Muscle of leg (tissue), 11 donors: ENCODE results near the gene LIN7C. TPM values are rescaled to one million over a fixed set of nuclear protein-coding genes. Genes with fewer than 3 reads are reported as not detected.
"Not testable (repeated sequence)": the region's sequence is repeated elsewhere in the genome, so short reads cannot be mapped to it uniquely, and the experiment has no call there.

ENCODE experiments used
- DNase-seq: peaks from one replicate; pipeline ENCODE4 v3.0.0; 2013
- H3K27ac ChIP-seq: one replicate; pipeline ENCODE4 v1.5.1; 2013; ENCODE audit warnings: mild to moderate bottlenecking, low read length, control low read depth
- H3K27me3 ChIP-seq: one replicate; pipeline ENCODE4 v1.6.1; 2013; ENCODE audit warnings: low read length; ENCODE audit not compliant: control insufficient read depth, insufficient read depth
- H3K36me3 ChIP-seq: one replicate; pipeline ENCODE4 v1.6.1; 2013; ENCODE audit warnings: low read length; ENCODE audit not compliant: control insufficient read depth, insufficient read depth
- H3K4me1 ChIP-seq: one replicate; pipeline ENCODE4 v1.6.1; 2013; ENCODE audit warnings: low read length; ENCODE audit not compliant: control insufficient read depth, insufficient read depth
- H3K4me3 ChIP-seq: one replicate; pipeline ENCODE4 v1.5.1; 2013; ENCODE audit warnings: low read length, control low read depth
- H3K9me3 ChIP-seq: replicated peaks from 2 replicates; pipeline ENCODE4 v1.6.1; 2013; ENCODE audit warnings: low read depth, low read length; ENCODE audit not compliant: control insufficient read depth
- WGBS: methylation state at CpG from one replicate; pipeline ENCODE4 v1.1.5; 2013; ENCODE audit warnings: missing lambda C conversion rate; ENCODE audit not compliant: insufficient coverage; 5-methylcytosine and 5-hydroxymethylcytosine counted together
- polyA plus RNA-seq, 8 donors: library from polyadenylated mRNA; unstranded; fragments of 120-200 nt; gene quantifications; one replicate each; pipeline versions ENCODE4 v1.2.1 to v1.2.3, GENCODE V29; 2013; ENCODE audit warnings: inconsistent platforms in 1 of 8, low replicate concordance in 1 of 8; ENCODE audit not compliant: insufficient read length in 8 of 8, insufficient read depth in 1 of 8
- total RNA-seq: library from RNA; stranded (reverse); fragments of 120-200 nt; gene quantifications from one replicate; pipeline ENCODE4 v1.2.4, GENCODE V29; 2013

LIN7C gene
- total and polyA plus RNA-seq, 9 donors: 7.5 to 14.2 (median 11.6) TPM

DNA sequence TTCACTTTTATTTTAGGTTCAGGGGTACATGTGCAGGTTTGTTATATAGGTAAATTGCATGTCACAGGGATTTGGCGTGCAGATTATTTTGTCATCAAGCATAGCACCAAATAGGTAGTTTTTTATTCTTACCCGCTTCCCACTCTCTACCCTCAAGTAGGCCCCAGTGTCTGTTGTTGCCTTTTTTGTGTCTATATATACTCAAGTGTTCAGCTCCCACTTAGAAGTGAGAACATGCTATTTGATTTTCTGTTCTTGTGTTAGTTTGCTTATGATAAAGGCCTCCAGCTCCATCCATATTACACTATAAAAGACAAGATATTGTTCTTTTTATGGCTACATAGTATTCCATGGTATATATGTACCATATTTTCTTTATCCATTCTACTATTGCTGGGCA, 28.5 kb upstream of the LIN7C start:
- WGBS: no CpG with 5 or more reads among the region's 2 CpGs
- no peak overlapping the region for H3K27ac ChIP-seq
- H3K9me3 ChIP-seq: no peaks in the 10 kb centered on the region

DNA sequence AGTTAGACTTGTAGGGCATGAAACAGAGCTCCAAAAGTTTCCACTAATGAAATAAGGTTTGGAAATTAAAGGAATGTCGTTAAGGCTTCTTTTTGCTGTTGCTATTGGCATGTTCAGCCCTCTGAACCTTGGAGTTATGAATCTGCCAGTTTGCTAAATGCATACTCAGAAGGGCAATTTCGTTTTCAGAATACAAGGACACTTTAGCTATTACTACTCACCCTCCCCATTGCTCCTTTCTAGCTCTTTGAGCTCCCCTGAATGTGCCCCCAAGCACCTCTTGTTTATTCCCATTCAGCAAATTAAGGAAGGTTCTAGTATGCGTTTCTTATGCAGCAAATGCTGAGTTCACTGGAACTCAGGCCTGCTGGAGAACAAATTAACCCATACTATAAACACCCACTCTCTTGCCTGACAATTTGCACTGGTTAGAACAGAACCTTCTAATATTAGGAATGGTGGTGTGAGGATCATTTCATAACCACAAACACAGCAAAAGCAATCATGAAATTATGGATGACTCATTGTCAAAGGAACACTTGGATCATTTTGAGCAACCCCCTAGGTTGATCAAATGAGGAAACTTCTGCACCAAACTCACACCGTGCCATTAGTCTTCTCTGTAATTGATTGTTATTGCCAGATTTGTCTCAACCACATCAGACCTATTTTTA, 26.2 kb upstream of the LIN7C start:
- WGBS: no CpG with 5 or more reads among the region's 4 CpGs
- Histone ChIP-seq H3K4me3 (no peak overlapping the region), H3K9me3 (no peaks in the 10 kb centered on the region), H3K27me3 (no peaks in the 10 kb centered on the region), H3K36me3 (no peaks in the 10 kb centered on the region), H3K27ac (no peak overlapping the region), H3K4me1 (no peaks in the 10 kb centered on the region)
- DNase-seq: no peak

More for the DNA sequence above, 28.5 kb upstream of the LIN7C start:
- Histone ChIP-seq H3K27me3 (no peaks in the 10 kb centered on the region), H3K36me3 (no peaks in the 10 kb centered on the region), H3K4me3 (no peak overlapping the region), H3K4me1 (no peaks in the 10 kb centered on the region)
- DNase-seq: no peak

DNA sequence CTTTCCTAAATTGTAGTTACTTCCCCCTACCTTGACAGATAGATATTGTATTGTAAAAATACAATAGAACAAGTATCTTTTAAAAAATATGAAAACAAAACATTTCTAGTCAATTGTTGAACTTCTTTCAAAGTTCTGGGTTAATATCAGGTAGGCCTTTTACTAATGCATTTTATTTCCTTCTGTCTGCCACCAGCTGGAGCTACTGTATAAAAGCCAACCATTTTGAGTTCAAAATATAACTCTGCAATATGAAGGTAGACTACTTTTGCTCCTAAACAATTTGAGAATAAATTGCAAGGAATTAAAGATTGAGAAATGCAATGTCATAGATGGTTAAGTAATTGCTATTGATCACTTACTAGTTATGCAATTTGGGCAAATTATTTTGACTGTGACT, 22.1 kb upstream of the LIN7C start:
- Histone ChIP-seq H3K27me3 (no peaks in the 10 kb centered on the region), H3K36me3 (no peaks in the 10 kb centered on the region), H3K4me1 (no peaks in the 10 kb centered on the region), H3K9me3 (no peaks in the 10 kb centered on the region), H3K27ac (no peak overlapping the region), H3K4me3 (no peak overlapping the region)
- DNase-seq: no peak

DNA sequence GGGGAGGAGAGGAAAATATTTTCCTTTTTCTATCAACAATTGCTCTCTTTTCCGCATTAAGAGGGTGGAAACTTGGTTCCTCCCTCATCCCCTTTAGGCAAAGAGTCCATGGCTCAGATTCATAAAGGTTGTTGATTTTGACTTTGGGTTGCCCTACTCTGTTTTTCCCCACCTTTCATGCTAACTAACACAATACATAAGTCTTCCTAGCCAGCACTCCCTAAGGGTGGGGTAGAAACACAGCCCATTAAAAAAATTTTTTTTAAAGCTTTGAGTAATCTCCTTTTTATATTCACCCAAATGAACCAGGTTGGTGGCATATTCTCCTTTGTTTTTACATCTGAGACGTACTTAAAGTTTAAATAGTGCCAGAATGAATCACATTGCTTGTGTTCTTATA, 20.0 kb upstream of the LIN7C start:
- no peaks in the 10 kb centered on the region for H3K36me3 ChIP-seq
- H3K4me3 ChIP-seq: no peak overlapping the region
- no peak overlapping the region for H3K27ac ChIP-seq
- no peaks in the 10 kb centered on the region for H3K4me1 ChIP-seq
- no peak for DNase-seq
- WGBS: 71% methylated on average over 1 of the region's 2 CpGs
- no peaks in the 10 kb centered on the region for H3K27me3 ChIP-seq
- H3K9me3 ChIP-seq: no peaks in the 10 kb centered on the region

DNA sequence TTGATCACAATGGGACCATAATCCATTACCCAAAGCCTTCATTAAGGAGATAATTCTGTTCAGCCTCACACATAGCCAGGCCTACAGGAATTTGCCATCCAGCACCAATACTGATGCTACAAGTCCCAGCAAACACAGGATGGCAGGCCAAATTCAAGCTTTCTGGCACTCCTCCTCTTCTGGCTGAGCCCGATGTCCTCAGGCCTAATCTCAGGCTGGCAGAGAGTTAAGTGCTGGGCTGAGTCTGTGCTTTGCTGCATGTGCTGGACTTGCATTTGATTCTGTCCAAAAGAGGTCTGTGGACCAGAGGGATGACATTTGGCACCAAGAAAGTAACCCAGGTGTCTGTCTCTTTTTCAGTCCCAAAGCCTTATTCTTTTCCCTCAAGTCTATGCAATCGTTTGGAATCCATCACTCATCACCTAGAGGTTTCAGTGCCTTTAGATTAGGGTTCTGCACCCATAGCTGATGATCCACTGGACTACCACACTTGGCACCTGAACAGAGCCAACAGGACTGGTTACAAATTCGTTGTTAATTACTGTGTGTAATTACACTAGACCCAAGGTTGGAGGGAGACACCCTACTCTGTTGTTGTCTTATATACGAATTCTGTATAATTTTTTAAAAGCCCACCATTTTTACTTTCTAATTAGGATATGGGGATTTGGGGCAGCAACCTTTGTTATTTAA, 19.4 kb upstream of the LIN7C start:
- Histone ChIP-seq H3K9me3 (no peaks in the 10 kb centered on the region), H3K27me3 (no peaks in the 10 kb centered on the region), H3K4me3 (no peak overlapping the region), H3K4me1 (no peaks in the 10 kb centered on the region), H3K27ac (no peak overlapping the region), H3K36me3 (no peaks in the 10 kb centered on the region)
- no peak for DNase-seq
- 48% methylated on average over 2 of the region's 4 CpGs for WGBS

DNA sequence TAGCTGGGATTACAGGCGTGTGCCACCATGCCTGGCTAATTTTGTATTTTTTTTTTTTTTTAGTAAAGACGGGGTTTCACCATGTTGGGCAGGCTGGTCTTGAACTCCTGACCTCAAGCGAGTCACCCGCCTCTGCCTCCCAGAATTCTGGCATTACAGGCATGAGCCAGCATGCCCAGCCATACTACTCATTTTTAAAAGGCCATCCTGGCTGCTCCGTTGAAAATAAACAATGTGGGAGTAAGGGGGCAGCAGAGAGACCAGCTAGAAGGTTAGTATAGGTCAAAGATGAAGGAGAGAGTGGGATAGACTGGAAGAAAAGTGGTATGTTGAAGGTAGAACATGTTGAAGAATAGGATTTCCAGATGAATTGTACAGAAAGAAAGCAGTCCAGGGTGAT, 17.6 kb upstream of the LIN7C start:
- no peak for DNase-seq
- H3K36me3 ChIP-seq: no peaks in the 10 kb centered on the region
- no peak overlapping the region for H3K4me3 ChIP-seq
- H3K27me3 ChIP-seq: no peaks in the 10 kb centered on the region
- 67% methylated on average over 3 of the region's 5 CpGs for WGBS
- no peaks in the 10 kb centered on the region for H3K4me1 ChIP-seq
- no peak overlapping the region for H3K27ac ChIP-seq
- H3K9me3 ChIP-seq: no peaks in the 10 kb centered on the region

DNA sequence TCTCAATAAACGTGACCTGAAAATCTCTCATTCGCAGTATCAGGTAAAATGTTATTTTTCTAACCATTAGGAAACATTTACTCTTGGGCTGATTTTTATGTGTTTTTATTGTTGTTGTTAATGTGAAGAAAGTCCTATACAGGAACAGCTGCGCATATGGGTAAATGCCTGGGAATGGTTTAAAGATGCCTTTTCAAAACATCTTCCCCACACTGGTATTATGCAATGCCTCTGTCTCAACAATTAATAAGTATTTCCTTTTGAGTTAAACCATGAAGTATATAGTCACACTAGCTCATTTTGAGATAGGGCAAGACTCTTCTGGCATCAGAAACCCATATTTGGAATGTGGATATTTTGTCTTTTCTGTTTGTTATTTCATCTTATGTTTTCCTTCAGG, 13.7 kb upstream of the LIN7C start:
- no peak overlapping the region for H3K4me3 ChIP-seq
- no peaks in the 10 kb centered on the region for H3K27me3 ChIP-seq
- H3K4me1 ChIP-seq: no peaks in the 10 kb centered on the region
- H3K27ac ChIP-seq: no peak overlapping the region
- no peaks in the 10 kb centered on the region for H3K9me3 ChIP-seq
- no CpG with 5 or more reads among the region's 3 CpGs for WGBS
- no peak for DNase-seq
- no peaks in the 10 kb centered on the region for H3K36me3 ChIP-seq

DNA sequence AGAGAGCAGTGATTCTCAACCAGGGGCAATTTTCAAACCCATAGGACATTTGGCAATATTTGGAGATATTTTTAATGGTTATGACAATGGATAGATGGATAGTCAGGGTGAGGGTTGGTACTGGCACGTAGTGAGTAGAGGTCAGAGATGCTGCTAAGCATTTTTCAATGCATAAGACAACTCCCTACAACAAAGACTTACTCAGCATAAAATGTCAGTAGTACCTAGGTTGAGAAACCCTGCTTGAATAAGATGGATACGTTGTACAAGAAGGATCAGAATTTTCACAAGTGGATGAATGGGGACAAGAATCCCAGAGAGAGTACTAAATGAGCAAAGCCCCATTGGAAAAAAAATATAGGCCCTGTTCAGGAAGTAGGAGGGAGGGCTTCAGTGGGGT, 11.9 kb upstream of the LIN7C start:
- Histone ChIP-seq H3K4me1 (no peaks in the 10 kb centered on the region), H3K9me3 (peaks cover 8% of the 10 kb centered on the region), H3K4me3 (no peak overlapping the region), H3K36me3 (no peaks in the 10 kb centered on the region), H3K27ac (no peak overlapping the region), H3K27me3 (no peaks in the 10 kb centered on the region)
- DNase-seq: no peak
- WGBS: 56% methylated on average over 1 of the region's 2 CpGs

DNA sequence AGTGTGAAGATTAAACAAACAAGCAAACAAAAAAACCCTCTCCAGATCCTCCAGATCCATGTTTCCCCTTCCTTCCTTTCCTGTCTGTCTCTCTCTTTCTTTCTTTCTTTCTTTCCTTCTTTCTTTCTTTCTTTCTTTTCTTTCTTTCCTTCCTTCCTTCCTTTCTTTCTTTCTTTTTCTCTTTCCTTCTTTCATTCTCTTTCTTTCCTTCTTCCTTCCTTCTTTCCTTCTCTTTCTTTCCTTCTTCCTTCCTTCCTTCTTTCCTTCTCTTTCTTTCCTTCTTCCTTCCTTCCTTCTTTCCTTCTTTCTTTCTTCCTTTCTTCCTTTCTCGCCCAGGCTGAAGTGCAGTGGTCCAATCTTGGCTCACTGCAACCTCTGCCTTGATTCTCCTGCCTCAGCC, 10.9 kb upstream of the LIN7C start:
- H3K4me3 ChIP-seq, H3K4me1 ChIP-seq, DNase-seq, H3K27me3 ChIP-seq, H3K27ac ChIP-seq, H3K36me3 ChIP-seq, H3K9me3 ChIP-seq: not testable (repeated sequence)
- 100% methylated on average over 1 of the region's 1 CpG for WGBS

DNA sequence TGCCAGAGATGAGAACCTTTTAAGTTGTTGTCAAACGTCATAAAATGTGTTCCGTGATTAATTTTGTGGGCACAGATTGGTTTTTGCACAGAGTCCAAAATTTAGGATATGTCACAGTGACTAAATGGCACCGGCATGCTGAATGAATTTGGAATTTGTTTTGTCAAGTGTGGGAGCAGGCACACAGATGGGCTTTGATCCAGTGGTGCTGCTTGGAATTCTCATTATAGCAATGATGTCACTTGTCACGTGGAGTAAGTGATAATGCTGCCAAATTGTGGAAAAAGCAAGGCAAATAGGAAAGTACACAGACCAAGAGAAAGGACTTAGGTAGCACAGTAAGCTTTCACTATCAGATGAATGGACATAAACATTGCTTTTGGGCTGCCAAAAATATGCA, 8.0 kb upstream of the LIN7C start:
- Histone ChIP-seq H3K27me3 (no peaks in the 10 kb centered on the region), H3K4me3 (no peak overlapping the region), H3K36me3 (no peaks in the 10 kb centered on the region), H3K9me3 (peaks cover 8% of the 10 kb centered on the region), H3K27ac (no peak overlapping the region), H3K4me1 (no peaks in the 10 kb centered on the region)
- peak; percentile 60 for DNase-seq
- WGBS: 63% methylated on average over 4 of the region's 4 CpGs
